ENCODE results near the gene MAMDC2.

DNA sequence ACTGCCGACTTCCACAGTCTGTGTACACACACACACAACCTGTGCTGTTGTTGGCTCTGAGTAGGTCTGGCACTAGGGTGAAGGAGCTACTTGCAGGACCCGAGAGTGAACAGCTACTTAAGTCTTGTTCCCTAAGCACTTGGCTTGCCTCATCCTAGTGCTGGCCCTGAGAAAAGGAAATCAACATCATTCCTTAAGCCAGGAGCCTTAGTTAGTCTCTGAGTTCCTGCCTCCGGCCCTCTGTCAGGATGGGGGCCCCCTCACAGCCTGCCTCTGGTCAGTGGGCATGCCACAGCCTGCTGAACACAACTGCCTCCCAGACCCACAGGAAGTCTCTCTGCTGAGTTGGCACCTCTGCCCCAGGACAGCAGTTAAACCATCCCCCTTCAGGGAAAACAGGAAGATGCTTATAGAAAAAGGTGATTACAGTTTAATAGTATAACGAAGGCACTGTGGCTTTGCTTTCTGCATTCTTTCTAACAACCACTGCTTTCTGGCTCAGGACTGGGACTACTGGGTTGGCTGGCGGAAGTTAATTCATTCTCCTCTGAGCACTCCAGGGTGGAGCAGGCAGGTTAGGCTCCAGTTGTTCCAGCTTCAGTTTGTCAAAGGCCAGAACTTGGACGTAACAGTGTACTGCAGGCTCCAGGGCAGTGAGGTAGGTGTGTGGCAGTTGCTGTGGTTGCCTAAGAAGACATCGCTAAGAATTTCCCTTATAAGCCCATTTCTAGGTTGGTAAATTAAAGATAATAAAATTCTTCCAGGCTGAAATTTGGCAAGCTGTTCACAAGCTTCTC, 2.8 kb downstream of the MAMDC2 start:
- TF ChIP-seq POLR2A (IDR thresholded peaks at IDR 0.05) = no peak
- TF ChIP-seq, protein P1, sequence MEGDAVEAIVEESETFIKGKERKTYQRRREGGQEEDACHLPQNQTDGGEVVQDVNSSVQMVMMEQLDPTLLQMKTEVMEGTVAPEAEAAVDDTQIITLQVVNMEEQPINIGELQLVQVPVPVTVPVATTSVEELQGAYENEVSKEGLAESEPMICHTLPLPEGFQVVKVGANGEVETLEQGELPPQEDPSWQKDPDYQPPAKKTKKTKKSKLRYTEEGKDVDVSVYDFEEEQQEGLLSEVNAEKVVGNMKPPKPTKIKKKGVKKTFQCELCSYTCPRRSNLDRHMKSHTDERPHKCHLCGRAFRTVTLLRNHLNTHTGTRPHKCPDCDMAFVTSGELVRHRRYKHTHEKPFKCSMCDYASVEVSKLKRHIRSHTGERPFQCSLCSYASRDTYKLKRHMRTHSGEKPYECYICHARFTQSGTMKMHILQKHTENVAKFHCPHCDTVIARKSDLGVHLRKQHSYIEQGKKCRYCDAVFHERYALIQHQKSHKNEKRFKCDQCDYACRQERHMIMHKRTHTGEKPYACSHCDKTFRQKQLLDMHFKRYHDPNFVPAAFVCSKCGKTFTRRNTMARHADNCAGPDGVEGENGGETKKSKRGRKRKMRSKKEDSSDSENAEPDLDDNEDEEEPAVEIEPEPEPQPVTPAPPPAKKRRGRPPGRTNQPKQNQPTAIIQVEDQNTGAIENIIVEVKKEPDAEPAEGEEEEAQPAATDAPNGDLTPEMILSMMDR (IDR thresholded peaks at IDR 0.05) = no peak
- no peak for TF ChIP-seq EP300 (IDR thresholded peaks at IDR 0.05)
- TF ChIP-seq POLR2AphosphoS5 (IDR thresholded peaks at IDR 0.05) = no peak
